ELF-1 (cell line): ENCODE data around the gene HKDC1.
"Not testable (repeated sequence)": the region's sequence is repeated elsewhere in the genome, so short reads cannot be mapped to it uniquely, and the experiment has no call there.

Source experiments
- DNase-seq: peaks from one replicate; pipeline ENCODE4 v3.0.0-alpha.2; 2016; ENCODE audit warnings: low read depth, low spot score

HKDC1 gene, protein sequence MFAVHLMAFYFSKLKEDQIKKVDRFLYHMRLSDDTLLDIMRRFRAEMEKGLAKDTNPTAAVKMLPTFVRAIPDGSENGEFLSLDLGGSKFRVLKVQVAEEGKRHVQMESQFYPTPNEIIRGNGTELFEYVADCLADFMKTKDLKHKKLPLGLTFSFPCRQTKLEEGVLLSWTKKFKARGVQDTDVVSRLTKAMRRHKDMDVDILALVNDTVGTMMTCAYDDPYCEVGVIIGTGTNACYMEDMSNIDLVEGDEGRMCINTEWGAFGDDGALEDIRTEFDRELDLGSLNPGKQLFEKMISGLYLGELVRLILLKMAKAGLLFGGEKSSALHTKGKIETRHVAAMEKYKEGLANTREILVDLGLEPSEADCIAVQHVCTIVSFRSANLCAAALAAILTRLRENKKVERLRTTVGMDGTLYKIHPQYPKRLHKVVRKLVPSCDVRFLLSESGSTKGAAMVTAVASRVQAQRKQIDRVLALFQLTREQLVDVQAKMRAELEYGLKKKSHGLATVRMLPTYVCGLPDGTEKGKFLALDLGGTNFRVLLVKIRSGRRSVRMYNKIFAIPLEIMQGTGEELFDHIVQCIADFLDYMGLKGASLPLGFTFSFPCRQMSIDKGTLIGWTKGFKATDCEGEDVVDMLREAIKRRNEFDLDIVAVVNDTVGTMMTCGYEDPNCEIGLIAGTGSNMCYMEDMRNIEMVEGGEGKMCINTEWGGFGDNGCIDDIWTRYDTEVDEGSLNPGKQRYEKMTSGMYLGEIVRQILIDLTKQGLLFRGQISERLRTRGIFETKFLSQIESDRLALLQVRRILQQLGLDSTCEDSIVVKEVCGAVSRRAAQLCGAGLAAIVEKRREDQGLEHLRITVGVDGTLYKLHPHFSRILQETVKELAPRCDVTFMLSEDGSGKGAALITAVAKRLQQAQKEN

DNA sequence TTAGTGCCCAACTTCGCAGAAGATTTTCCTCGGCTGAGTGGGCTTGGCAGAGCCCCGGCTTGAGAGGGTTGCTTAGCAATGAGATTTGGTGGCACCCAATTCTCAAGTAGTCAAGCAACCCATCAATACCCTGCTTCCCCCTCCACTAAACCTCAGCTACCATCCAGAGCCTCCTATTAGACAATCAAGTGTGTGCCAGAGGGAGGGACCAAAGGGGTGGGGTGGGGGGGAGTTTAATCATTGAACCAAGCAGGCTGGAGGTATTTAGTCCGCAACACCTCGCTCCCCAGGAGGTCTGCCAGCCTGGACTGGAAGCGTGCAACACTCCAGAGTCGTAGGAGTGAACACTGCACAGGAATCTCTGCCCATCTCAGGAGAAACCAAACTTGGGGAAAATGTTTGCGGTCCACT, at the start of gene HKDC1:
TSS of gene HKDC1 (plus strand) at position 292 of the 411 bp plus-strand sequence. CDS start at position 396, 104 bp downstream.
- DNase-seq, result no peak

GRCh38 chr10:69172241-69172982, 47.7 kb upstream of the HKDC1 start:
- no peak for DNase-seq

DNA sequence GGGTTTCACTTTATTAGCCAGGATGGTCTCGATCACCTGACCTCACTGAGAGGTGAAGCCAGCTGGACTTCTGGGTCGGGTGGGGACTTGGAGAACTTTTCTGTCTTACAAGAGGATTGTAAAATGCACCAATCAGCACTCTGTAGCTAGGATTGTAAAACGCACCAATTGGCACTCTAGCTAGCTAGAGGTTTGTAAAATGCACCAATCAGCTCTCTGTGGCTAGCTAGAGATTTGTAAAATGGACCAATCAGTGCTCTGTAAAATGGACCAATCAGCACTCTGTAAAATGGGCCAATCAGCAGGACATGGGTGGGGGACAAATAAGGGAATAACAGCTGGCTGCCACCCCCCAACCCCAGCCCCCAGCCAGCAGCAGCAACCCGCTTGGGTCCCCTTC, 44.8 kb upstream of the HKDC1 start:
- not testable (repeated sequence) for DNase-seq

DNA sequence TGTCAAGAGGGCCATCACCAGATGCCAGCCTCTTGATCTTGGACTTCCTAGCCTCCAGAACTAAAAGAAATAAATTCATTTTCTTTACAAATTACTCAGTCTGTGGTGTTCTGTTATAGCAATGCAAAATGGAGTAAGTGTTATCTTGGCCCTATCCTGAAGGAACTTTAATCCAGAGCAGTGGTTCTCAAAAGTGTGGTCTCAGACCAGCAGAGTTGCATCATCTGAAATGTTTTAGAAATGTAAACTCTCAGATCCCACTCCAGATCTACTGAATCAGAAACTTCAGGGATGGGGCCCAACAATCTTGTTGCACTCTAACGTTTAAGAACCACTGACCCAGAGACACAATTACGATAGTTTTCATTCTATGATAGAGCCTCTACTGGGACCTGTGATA, 43.3 kb upstream of the HKDC1 start:
- no peak for DNase-seq

DNA sequence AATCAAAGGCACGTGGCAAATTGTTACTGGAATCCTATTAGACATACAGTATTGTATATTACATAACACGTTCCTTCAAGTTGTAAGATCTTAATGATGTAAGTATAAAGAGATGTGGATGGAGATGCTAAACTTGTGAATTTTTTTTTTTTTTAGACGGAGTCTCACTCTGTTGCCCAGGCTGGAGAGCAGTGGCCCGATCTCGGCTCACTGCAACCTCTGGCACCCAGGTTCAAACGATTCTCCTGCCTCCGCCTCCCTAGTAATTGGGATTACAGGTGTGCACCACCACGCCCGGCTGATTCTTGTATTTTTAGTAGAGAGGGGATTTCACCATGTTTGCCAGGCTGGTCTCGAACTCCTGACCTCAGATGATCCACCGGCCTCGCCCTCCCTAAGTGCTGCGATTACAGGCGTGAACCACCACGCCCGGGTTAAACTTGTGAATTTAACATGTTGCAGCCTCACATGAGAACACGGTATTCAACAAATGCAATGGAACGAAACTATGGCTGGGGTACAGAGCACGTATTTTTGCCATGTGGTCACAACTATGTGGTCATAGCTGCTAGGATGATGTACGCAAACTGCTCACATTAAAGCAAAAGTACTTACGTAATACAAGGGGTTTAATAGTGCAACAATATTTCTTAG, 40.9 kb upstream of the HKDC1 start:
- no peak for DNase-seq

GRCh38 chr10:69179743-69180524, 40.2 kb upstream of the HKDC1 start, which contains the start of gene SUPV3L1:
Gene SUPV3L1 (plus strand): TSS chr10:69180234. CDS start chr10:69180292, 58 bp downstream.
- DNase-seq, result peak; percentile 96

DNA sequence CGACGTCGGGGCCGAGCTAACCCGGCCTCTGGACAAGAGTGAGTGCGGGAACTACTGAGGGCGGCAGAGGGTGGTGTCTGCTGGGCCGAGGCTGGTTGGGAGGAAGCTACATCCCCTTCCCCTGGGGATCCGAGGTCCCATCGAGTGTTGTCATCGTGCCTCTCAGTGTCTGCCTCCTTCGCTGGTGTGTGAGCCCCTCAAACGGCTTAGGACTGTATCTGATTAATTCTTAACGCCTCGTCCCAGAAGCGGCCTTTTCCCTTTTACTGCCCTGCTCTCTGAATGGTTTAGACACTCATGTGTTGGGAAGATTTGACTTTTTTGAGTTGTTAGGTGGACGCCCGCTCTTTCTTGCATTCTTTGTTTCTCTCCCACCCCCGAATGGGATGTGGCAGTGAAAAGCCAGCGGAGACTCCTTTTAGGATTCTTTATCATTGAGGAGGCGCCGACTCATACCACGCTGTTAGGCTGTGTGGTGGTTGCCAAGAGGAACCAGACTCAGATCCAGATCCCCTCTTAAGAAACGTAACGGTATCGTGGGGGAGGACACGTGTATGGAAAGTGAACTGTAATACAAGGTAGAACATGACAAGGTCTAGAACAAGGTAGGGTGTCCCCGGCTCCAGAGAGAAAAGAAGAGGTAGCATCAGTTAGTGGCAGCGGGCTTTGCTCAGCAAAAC, 39.5 kb upstream of the HKDC1 start:
- DNase-seq, result no peak

- DNase-seq, result no peak
These were observed 38.7 kb upstream of the HKDC1 start for GRCh38 chr10:69181433-69181832.

GRCh38 chr10:69182005-69182404, 38.1 kb upstream of the HKDC1 start:
- no peak for DNase-seq

- DNase-seq, result no peak
These were observed 33.6 kb upstream of the HKDC1 start for GRCh38 chr10:69186524-69186923.

DNA sequence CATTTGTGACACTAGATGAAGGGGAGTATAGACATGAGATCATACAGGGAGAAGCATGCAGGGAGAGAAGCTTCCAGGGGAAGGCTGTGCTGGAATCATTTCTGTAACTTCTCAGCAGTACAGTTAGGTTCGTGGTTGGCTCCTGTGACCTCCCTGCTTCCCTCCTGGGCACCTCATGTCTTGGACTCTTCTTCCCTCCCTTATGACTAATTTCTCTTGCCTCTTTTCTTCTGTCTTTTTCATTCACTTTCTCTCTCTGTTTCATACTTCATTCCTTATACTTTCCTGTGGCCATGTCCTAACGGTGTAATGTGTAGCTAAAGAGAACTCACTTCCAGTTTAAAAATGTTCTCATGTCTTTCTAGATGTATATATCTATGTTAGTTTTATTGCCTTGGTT, 19.1 kb upstream of the HKDC1 start:
- DNase-seq, result no peak

DNA sequence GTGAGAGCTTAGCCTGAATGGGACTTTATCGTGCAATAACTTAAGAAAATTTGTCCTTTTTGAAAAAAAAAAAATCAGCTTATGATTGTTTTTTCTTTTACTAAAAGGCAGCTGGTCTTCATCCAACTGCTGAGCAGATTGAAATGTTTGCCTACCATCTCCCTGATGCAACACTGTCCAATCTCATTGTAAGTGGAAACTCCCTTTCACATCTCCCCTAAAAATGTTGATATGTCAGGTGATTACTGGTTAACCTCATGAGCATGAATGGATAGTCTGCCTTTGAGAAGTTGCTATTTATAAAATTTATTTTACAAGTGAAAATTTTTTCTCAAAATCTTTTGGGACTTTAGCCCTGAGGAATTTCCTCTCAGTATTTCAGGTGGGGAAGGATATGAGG, 17.8 kb upstream of the HKDC1 start:
- DNase-seq, result no peak

- no peak for DNase-seq
These were observed 11.4 kb upstream of the HKDC1 start for GRCh38 chr10:69208761-69209160.

DNA sequence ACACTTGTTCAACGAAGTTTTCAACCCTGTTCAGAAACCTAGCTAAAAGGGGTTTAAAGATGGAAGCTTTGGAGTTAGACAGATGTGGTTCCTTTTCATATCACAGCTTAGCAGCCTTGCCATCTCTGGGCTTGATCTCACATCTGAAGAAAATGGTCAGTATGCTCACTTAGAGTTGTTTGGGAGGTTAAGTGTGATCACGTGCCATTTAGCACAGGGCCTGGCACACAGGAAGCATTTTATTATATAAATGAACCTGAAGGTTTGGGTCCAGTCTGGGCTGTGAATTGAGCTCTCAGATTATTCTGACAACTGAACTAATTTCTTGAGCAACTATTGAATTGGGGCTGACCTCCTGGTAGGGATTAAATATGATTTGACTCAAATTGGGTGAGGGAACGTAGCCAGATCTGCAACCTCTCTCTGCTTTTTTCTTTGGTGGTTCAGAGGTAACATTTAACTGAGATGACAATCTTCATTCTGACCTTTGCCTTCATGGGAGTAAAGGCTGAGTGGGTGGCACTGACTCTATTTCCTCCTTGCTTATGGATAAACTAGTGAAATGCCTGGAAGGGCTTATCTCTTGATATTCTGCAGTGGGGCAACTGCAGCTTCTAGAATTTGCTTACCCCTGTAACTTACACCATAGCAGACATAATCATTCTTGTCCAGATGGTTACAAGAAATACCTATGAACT, 10.2 kb upstream of the HKDC1 start:
- DNase-seq, result no peak

- DNase-seq, result no peak
These were observed 9.0 kb upstream of the HKDC1 start for GRCh38 chr10:69211104-69211503.

DNA sequence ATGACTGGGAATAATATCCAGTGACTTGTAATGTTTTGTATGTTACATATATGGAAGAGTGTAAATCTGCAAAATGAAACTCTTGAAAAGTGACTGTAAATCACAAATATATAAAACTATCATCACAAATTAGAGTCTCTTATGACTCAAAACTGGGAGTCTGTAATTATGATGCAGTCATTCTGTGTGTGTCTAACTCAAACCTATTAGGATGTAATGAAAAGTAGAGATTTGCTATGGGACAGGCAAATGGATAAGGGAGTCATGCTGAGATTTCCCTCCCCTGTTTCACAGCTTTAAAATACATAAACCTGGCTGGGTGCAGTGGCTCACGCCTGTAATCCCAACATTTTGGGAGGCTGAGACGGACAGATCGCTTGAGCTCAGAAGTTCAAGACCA, 8.6 kb upstream of the HKDC1 start:
- no peak for DNase-seq

GRCh38 chr10:69213591-69214311, 6.4 kb upstream of the HKDC1 start:
- no peak for DNase-seq

- DNase-seq, result no peak
These were observed 5.4 kb upstream of the HKDC1 start for GRCh38 chr10:69214666-69215131.
